IPS-20b (cell line): ENCODE results near the gene FFAR3.

Source experiments
- H3K27ac ChIP-seq: one replicate; pipeline ENCODE4 v1.5.1; 2013; ENCODE audit warnings: low read length
- H3K27me3 ChIP-seq: 2 replicates; pipeline ENCODE4 v1.6.1; 2013; ENCODE audit warnings: mild to moderate bottlenecking, low read length, inconsistent platforms; ENCODE audit not compliant: insufficient read depth
- H3K36me3 ChIP-seq: 2 replicates; pipeline ENCODE4 v1.6.1; 2013; ENCODE audit warnings: low read depth, mild to moderate bottlenecking, inconsistent platforms, low read length, moderate library complexity; ENCODE audit not compliant: insufficient read depth
- H3K4me1 ChIP-seq: 2 replicates; pipeline ENCODE4 v1.6.1; 2013; ENCODE audit warnings: mild to moderate bottlenecking, control low read depth, inconsistent platforms, low read length, moderate library complexity; ENCODE audit not compliant: insufficient read depth
- H3K4me3 ChIP-seq: 2 replicates; pipeline ENCODE4 v1.5.1; 2013; ENCODE audit warnings: mild to moderate bottlenecking, low read length, inconsistent platforms
- H3K9ac ChIP-seq: 2 replicates; pipeline ENCODE4 v1.6.1; 2013; ENCODE audit warnings: low read depth, mild to moderate bottlenecking, inconsistent platforms, low read length, moderate library complexity
- H3K9me3 ChIP-seq: 2 replicates; pipeline ENCODE4 v1.6.1; 2013; ENCODE audit warnings: mild to moderate bottlenecking, low read depth, low read length, inconsistent platforms; ENCODE audit not compliant: insufficient read depth

The FFAR3 gene

GRCh38 chr19:35346193-35347052, 11.8 kb upstream of the FFAR3 start:
- Histone ChIP-seq H3K27me3 (peaks cover 5% of the 10 kb centered on the region; the same call in 1 of the 2 replicates), H3K9me3 (no peaks in the 10 kb centered on the region), H3K4me3 (no peak overlapping the region), H3K36me3 (no peaks in the 10 kb centered on the region), H3K27ac (no peak overlapping the region), H3K4me1 (no peaks in the 10 kb centered on the region), H3K9ac (no peak overlapping the region)

GRCh38 chr19:35347171-35347929, 10.9 kb upstream of the FFAR3 start, which contains the start of gene FFAR1:
Gene FFAR1 (plus strand): TSS chr19:35347902. CDS start chr19:35351552, 3,650 bp downstream.
- no peaks in the 10 kb centered on the region for H3K4me1 ChIP-seq
- H3K36me3 ChIP-seq, result no peaks in the 10 kb centered on the region
- no peaks in the 10 kb centered on the region for H3K9me3 ChIP-seq
- H3K4me3 ChIP-seq, result no peak within 1 kb of the TSS
- H3K27me3 ChIP-seq, result peaks cover 5% of the 10 kb centered on the region; the same call in 1 of the 2 replicates
- no peak within 1 kb of the TSS for H3K27ac ChIP-seq
- H3K9ac ChIP-seq, result no peak within 1 kb of the TSS

DNA sequence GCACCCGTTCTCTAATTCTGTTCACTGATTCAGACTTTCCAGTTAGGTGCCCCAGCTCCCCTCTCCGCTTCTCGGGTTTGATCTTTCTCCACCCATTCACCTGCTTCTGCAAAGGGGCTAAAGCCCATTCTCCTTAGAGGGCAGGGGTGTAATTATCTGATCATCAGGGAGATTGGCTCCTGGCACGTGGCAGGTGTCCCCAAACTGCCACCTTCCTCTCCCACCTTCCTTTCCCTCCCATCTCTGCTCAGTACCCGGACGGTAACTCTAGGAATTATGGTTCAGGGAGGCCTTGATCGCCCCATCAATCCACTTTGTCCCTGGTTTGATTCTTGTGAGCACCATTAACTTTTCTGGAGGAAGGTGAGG, 10.3 kb upstream of the FFAR3 start:
- no peaks in the 10 kb centered on the region for H3K4me1 ChIP-seq
- no peak overlapping the region for H3K4me3 ChIP-seq
- no peak overlapping the region for H3K9ac ChIP-seq
- peaks cover 5% of the 10 kb centered on the region; the same call in 1 of the 2 replicates for H3K27me3 ChIP-seq
- no peaks in the 10 kb centered on the region for H3K9me3 ChIP-seq
- H3K36me3 ChIP-seq, result no peaks in the 10 kb centered on the region
- no peak overlapping the region for H3K27ac ChIP-seq

DNA sequence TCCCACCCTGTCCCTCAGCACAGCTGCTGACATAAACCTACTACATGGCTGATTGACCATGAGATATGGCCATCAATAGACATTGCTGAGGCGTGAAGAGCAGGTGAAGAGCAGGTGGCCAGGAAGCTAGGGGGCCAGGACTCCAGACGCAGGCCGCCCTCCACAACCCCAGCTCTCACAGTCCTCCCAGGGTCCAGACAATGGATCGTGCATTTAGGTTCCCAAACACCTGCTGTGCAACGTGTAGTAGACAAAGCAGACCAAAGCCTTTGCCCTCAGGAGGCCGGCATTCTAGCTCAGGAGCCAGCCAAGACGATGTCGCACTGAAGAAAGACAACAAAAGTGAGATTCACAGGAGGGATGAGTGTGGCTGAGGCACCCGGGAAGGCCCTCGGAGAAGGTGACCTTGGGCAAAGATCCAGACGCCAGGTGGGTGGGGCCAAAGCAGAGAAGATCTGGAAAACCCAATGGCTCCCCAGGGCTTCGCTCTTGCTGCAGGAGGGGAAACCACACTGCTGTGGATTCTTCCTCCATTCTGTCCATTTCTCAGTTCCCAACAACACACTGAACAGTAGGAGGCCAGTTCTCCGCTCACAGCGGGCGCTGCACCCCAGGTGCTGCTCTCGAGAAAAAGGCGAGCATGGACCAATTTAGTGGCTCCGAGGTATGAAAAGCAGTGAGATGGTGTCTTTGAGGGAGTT, 9.2 kb upstream of the FFAR3 start:
- no peak overlapping the region for H3K27ac ChIP-seq
- H3K27me3 ChIP-seq, result peaks cover 5% of the 10 kb centered on the region; the same call in 1 of the 2 replicates
- H3K4me3 ChIP-seq, result no peak overlapping the region
- no peak overlapping the region for H3K9ac ChIP-seq
- H3K9me3 ChIP-seq, result no peaks in the 10 kb centered on the region
- H3K4me1 ChIP-seq, result no peaks in the 10 kb centered on the region
- no peaks in the 10 kb centered on the region for H3K36me3 ChIP-seq

DNA sequence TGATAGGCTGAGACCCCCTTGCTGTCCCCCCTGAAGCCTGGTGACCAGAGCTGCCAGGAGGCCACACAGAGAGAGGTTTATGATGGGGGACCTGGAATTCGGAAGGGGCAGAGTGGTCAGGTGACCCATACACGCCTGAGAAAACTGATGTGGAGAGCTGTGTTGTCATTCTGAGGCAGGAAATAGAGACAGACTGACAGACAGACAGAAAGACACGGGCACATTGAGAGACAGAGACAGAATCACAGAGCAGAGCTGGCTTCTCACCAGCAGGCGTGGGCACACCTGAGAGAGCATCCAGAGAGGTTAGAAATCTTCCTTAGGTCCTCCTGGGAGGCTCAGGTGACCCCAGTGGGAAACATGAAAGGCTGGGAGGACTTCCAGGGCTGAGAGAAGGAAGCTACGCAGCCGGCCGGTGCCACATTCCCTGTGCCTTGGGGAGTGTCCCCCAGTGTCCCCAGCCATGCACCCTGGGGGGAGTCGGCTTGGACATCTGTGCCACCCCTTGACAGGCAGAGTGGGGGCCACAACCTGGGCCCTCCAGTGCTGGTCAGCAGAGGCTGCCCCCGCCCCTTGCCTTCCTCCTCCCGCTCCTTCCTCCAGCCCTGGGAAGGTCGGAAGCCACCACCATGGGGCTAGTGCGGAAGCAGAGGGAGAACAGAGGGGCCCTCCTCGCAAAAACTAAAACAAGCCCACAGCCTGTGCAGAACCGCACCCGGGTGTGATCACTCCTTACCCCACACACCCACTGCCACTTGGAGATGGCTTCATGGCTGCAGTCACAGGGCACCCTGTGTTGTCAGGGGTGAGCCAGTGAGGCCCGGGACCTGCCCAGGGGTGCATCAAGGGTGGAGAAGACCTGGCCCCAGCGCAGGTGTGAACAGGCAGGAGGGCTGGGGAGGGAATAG, 8.4 kb upstream of the FFAR3 start:
- Histone ChIP-seq H3K4me3 (no peak overlapping the region), H3K9me3 (no peaks in the 10 kb centered on the region), H3K4me1 (no peaks in the 10 kb centered on the region)

GRCh38 chr19:35350591-35350990, 7.7 kb upstream of the FFAR3 start:
- H3K27me3 ChIP-seq, result peaks cover 5% of the 10 kb centered on the region; the same call in 1 of the 2 replicates
- H3K36me3 ChIP-seq, result no peaks in the 10 kb centered on the region
- H3K4me1 ChIP-seq, result no peaks in the 10 kb centered on the region
- no peak overlapping the region for H3K4me3 ChIP-seq
- no peak overlapping the region for H3K27ac ChIP-seq
- H3K9ac ChIP-seq, result no peak overlapping the region
- no peaks in the 10 kb centered on the region for H3K9me3 ChIP-seq

More for the DNA sequence above, 8.4 kb upstream of the FFAR3 start:
- Histone ChIP-seq H3K9ac (no peak overlapping the region), H3K27ac (no peak overlapping the region), H3K27me3 (peaks cover 5% of the 10 kb centered on the region; the same call in 1 of the 2 replicates), H3K36me3 (no peaks in the 10 kb centered on the region)

DNA sequence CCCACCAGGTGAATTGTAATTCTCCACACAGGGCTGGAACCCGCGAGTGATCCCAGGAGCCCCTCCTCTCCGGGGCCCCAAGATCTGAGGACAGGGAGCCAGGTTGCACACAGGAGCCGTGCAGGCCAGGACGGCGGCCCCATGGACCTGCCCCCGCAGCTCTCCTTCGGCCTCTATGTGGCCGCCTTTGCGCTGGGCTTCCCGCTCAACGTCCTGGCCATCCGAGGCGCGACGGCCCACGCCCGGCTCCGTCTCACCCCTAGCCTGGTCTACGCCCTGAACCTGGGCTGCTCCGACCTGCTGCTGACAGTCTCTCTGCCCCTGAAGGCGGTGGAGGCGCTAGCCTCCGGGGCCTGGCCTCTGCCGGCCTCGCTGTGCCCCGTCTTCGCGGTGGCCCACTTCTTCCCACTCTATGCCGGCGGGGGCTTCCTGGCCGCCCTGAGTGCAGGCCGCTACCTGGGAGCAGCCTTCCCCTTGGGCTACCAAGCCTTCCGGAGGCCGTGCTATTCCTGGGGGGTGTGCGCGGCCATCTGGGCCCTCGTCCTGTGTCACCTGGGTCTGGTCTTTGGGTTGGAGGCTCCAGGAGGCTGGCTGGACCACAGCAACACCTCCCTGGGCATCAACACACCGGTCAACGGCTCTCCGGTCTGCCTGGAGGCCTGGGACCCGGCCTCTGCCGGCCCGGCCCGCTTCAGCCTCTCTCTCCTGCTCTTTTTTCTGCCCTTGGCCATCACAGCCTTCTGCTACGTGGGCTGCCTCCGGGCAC, 6.7 kb upstream of the FFAR3 start:
- Histone ChIP-seq H3K27me3 (peaks cover 5% of the 10 kb centered on the region; the same call in 1 of the 2 replicates), H3K4me1 (no peaks in the 10 kb centered on the region), H3K36me3 (no peaks in the 10 kb centered on the region), H3K4me3 (no peak overlapping the region), H3K9ac (no peak overlapping the region), H3K9me3 (no peaks in the 10 kb centered on the region), H3K27ac (no peak overlapping the region)

DNA sequence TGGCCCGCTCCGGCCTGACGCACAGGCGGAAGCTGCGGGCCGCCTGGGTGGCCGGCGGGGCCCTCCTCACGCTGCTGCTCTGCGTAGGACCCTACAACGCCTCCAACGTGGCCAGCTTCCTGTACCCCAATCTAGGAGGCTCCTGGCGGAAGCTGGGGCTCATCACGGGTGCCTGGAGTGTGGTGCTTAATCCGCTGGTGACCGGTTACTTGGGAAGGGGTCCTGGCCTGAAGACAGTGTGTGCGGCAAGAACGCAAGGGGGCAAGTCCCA, 6.1 kb upstream of the FFAR3 start:
- no peaks in the 10 kb centered on the region for H3K36me3 ChIP-seq
- no peaks in the 10 kb centered on the region for H3K4me1 ChIP-seq
- no peaks in the 10 kb centered on the region for H3K9me3 ChIP-seq
- no peak overlapping the region for H3K4me3 ChIP-seq
- H3K27ac ChIP-seq, result no peak overlapping the region
- H3K27me3 ChIP-seq, result peaks cover 2% of the 10 kb centered on the region; the same call in 1 of the 2 replicates
- H3K9ac ChIP-seq, result no peak overlapping the region

DNA sequence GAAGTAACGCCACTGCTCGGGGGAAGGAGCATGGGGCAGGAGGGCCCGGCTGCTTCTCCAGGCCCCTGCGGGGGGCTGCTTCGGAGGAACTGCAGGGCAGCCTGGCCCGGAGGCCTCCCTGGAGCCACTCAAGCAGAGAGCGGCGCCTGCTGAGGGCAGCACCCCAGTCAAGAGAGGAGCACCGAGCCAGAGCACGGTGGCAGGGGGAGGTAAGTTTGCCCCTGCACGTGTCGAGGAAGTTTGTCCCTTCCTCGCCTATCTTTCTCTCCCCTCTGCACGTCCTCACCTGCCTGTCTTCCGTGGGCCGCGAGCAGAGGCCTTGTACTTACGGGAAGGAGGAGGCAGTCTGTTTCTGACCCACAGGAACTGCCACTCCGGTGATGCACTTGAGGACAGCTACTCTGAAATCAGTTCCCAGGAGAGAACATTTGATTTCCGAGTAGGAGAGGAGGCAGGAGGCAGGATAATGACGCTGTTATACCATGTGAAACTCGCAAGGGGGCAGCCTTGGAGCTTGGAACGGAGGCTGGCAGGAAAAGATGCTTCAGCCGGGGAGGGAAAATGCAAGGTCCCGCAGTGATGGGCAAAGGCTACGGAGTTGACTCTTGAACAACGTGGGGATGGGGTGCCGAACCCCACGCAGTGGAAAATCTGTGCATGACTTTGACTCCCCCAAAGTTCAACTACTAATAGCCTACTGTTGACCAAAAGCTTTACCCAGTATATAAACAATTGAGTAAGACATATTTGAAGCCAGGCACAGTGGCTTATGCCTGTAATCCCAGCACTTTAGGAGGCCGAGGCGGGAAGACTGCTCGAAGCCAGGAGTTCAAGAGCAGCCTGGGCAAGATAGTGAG, 5.6 kb upstream of the FFAR3 start:
- Histone ChIP-seq H3K4me1 (no peaks in the 10 kb centered on the region), H3K27me3 (no peaks in the 10 kb centered on the region; the same call in 1 of the 2 replicates), H3K9ac (no peak overlapping the region), H3K36me3 (no peaks in the 10 kb centered on the region), H3K9me3 (no peaks in the 10 kb centered on the region), H3K27ac (no peak overlapping the region), H3K4me3 (no peak overlapping the region)

GRCh38 chr19:35353635-35354034, 4.6 kb upstream of the FFAR3 start:
- H3K27me3 ChIP-seq, result no peaks in the 10 kb centered on the region; the same call in 1 of the 2 replicates
- no peak overlapping the region for H3K9ac ChIP-seq
- no peak overlapping the region for H3K4me3 ChIP-seq
- H3K36me3 ChIP-seq, result no peaks in the 10 kb centered on the region
- H3K4me1 ChIP-seq, result no peaks in the 10 kb centered on the region
- H3K9me3 ChIP-seq, result no peaks in the 10 kb centered on the region
- no peak overlapping the region for H3K27ac ChIP-seq
